ENCODE data around the gene GPR160. TPM values are rescaled to one million over a fixed set of nuclear protein-coding genes. Genes with fewer than 3 reads are reported as not detected.
"Not testable (repeated sequence)": the region's sequence is repeated elsewhere in the genome, so short reads cannot be mapped to it uniquely, and the experiment has no call there.

Gene GPR160
- polyA plus RNA-seq, 6 donors from 2014 or later: 49.4 to 92.1 (median 65.5) TPM

- Mint-ChIP-seq H3K4me3 (peak overlapping the region in 7 of 8 donors; percentile 23 to 78 (median 56)), H3K4me1 (peaks cover 48 to 50% (median 49%) of the 10 kb centered on the region in 3 donors)
These were observed 30.6 kb upstream of the GPR160 start for GRCh38 chr3:170007031-170007663.

DNA sequence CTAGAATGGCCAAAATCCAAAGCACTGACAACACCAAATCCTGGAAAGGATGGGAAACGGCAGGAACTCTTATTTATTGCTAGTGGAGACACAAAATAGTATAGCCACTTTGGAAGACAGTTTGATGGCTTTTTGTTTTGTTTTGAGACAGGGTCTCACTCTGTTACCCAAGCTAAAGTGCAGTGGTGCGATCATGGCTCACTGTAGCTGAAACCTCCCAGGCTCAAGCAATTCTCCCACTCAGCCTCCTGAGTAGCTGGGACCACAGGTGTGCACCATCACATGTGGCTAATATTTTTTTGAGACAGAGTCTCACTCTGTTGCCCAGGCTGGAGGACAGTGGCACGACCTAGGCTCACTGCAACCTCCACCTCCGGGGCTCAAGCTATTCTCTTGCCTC, 27.3 kb upstream of the GPR160 start:
- H3K4me3 Mint-ChIP-seq: no peak overlapping the region
- ATAC-seq (ENCODE audit: low read depth in 2 of 2) (no peak), DNase-seq (no peak)
- H3K9me3 Mint-ChIP-seq: peaks cover 0 to 4% (median 0%) of the 10 kb centered on the region in 7 donors
- peak overlapping the region in 2 of 6 donors; percentile 10 to 35 for H3K27ac Mint-ChIP-seq
- H3K36me3 Mint-ChIP-seq: peaks cover 0 to 7% of the 10 kb centered on the region in 2 donors
- peaks cover 21 to 26% (median 25%) of the 10 kb centered on the region in 3 donors for H3K4me1 Mint-ChIP-seq
- H3K27me3 Mint-ChIP-seq: no peaks in the 10 kb centered on the region

More at GRCh38 chr3:170007031-170007663, 30.6 kb upstream of the GPR160 start:
- Mint-ChIP-seq H3K27me3 (no peaks in the 10 kb centered on the region), H3K27ac (peak overlapping the region; percentile 0 to 94 (median 51)), H3K9me3 (peaks cover 0 to 4% (median 0%) of the 10 kb centered on the region in 7 donors), H3K36me3 (peaks cover 0 to 7% of the 10 kb centered on the region in 2 donors)
- ATAC-seq (ENCODE audit: low read depth in 2 of 2) (peak; percentile 68 to 69), DNase-seq (peak; percentile 32)

DNA sequence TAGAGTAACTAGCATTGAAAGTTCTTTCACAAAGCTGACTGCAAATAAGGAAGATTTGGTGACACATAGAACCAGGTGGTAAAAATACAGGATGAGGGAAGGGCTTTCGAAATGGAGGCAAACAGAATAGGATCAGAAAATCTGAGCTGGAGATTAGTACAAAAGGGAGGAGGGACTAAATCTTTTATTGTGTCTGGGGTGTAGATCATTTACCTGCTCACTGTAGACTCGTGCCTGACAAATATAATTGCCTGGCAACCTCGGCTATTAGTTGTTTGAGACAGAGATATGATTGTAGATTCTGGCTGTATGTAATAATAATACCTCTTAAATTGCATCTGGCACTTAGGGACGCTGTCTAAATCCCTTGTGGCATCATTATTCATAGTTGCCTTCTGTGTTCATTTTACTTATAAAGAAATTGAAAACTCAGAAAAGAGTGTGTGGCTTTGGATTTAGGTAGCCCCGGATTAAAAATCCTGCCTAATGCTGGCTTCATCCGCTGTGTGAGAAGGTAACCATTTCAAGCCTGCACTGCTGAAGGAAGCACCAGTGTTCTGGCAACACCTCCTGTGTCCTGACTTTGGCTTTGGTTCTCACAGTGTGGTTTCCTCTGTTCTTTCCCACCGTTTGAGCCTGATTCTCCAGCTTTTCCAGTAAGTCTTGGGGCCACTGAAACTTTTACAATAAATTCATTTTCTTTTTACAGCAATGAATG, 25.0 kb upstream of the GPR160 start:
- peak overlapping the region in 1 of 6 donors; percentile 1 for H3K27ac Mint-ChIP-seq
- H3K9me3 Mint-ChIP-seq: no peaks in the 10 kb centered on the region
- no peaks in the 10 kb centered on the region for H3K36me3 Mint-ChIP-seq

GRCh38 chr3:170016057-170016456, 21.7 kb upstream of the GPR160 start:
- no peak for ATAC-seq (ENCODE audit: low read depth in 2 of 2)

More for the DNA sequence above, 25.0 kb upstream of the GPR160 start:
- Mint-ChIP-seq H3K4me1 (peaks cover 3 to 9% (median 6%) of the 10 kb centered on the region in 3 donors), H3K4me3 (no peak overlapping the region), H3K27me3 (no peaks in the 10 kb centered on the region)
- DNase-seq: no peak
- no peak for ATAC-seq (ENCODE audit: low read depth in 2 of 2)

GRCh38 chr3:170019306-170019705, 18.5 kb upstream of the GPR160 start:
- H3K27ac Mint-ChIP-seq; ATAC-seq (ENCODE audit: low read depth in 2 of 2); H3K27me3 Mint-ChIP-seq; H3K4me3 Mint-ChIP-seq; H3K36me3 Mint-ChIP-seq; DNase-seq; H3K9me3 Mint-ChIP-seq; H3K4me1 Mint-ChIP-seq: not testable (repeated sequence)

More at GRCh38 chr3:170016057-170016456, 21.7 kb upstream of the GPR160 start:
- no peak for DNase-seq
- no peaks in the 10 kb centered on the region for H3K27me3 Mint-ChIP-seq
- H3K4me1 Mint-ChIP-seq: peaks cover 3 to 8% (median 6%) of the 10 kb centered on the region in 3 donors
- H3K4me3 Mint-ChIP-seq: no peak overlapping the region
- H3K36me3 Mint-ChIP-seq: no peaks in the 10 kb centered on the region
- no peaks in the 10 kb centered on the region for H3K9me3 Mint-ChIP-seq
- no peak overlapping the region for H3K27ac Mint-ChIP-seq

DNA sequence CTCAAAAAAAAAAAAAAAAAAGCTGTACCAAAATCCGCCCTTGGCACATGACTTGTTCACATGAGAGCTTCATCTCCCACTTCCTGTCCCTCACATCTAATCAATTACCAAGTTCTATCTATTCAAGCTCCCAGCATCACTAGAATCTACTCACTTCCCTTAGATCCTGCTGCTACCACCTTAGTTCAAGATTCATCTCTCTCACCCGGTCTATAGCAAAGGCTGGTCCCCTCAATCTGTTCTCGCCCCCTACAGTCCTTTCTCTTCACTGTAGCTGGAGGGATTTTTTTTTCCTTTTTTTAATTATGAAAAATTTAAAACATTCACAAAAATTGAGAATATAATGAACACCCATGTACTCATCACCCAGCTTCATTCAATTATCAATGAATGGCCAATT, 16.7 kb upstream of the GPR160 start:
- H3K4me1 Mint-ChIP-seq: peaks cover 4 to 10% (median 9%) of the 10 kb centered on the region in 3 donors
- no peaks in the 10 kb centered on the region for H3K36me3 Mint-ChIP-seq
- H3K4me3 Mint-ChIP-seq: no peak overlapping the region
- ATAC-seq (ENCODE audit: low read depth in 2 of 2) (peak; percentile 64 to 83), DNase-seq (peak; percentile 24)
- peak overlapping the region in 2 of 6 donors; percentile 11 to 45 for H3K27ac Mint-ChIP-seq
- no peaks in the 10 kb centered on the region for H3K9me3 Mint-ChIP-seq
- H3K27me3 Mint-ChIP-seq: no peaks in the 10 kb centered on the region

- no peaks in the 10 kb centered on the region for H3K9me3 Mint-ChIP-seq
- ATAC-seq (ENCODE audit: low read depth in 2 of 2) (no peak), DNase-seq (no peak)
- H3K27me3 Mint-ChIP-seq: no peaks in the 10 kb centered on the region
- no peak overlapping the region for H3K4me3 Mint-ChIP-seq
- no peaks in the 10 kb centered on the region for H3K36me3 Mint-ChIP-seq
- peak overlapping the region in 1 of 6 donors; percentile 46 for H3K27ac Mint-ChIP-seq
- peaks cover 4 to 10% (median 9%) of the 10 kb centered on the region in 3 donors for H3K4me1 Mint-ChIP-seq
These were observed 15.5 kb upstream of the GPR160 start for GRCh38 chr3:170022336-170022735.

GRCh38 chr3:170023165-170023564, 14.6 kb upstream of the GPR160 start:
- H3K9me3 Mint-ChIP-seq: peaks cover 0 to 3% (median 0%) of the 10 kb centered on the region in 7 donors
- H3K4me1 Mint-ChIP-seq: peaks cover 8 to 18% (median 15%) of the 10 kb centered on the region in 3 donors
- ATAC-seq (ENCODE audit: low read depth in 2 of 2): no peak
- no peaks in the 10 kb centered on the region for H3K27me3 Mint-ChIP-seq
- no peak for DNase-seq
- no peaks in the 10 kb centered on the region for H3K36me3 Mint-ChIP-seq
- no peak overlapping the region for H3K27ac Mint-ChIP-seq
- no peak overlapping the region for H3K4me3 Mint-ChIP-seq

DNA sequence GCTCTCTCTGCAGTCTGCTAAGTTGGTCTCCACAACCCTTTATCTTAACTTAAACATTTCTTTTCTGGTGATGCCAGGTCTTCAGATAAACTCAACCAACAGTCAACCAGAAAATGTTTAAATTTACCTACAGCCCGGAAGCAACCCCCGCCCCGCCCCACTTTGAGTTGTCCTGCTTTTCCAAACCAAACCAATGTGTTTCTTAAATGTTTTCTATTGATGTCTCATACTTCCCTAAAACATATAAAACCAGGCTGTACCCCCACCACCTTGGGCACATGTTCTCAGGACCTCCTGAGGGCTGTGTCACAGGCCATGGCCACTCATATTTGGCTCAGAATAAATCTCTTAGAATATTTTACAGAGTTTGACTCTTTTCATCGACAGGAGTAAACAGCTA, 13.2 kb upstream of the GPR160 start:
- Mint-ChIP-seq H3K4me1 (peaks cover 8 to 18% (median 15%) of the 10 kb centered on the region in 3 donors), H3K27me3 (no peaks in the 10 kb centered on the region), H3K36me3 (no peaks in the 10 kb centered on the region), H3K27ac (peak overlapping the region in 2 of 6 donors; percentile 60 to 70), H3K4me3 (no peak overlapping the region), H3K9me3 (peaks cover 0 to 3% (median 0%) of the 10 kb centered on the region in 7 donors)
- no peak for DNase-seq
- no peak for ATAC-seq (ENCODE audit: low read depth in 2 of 2)

- Mint-ChIP-seq H3K36me3 (no peaks in the 10 kb centered on the region), H3K27ac (peak overlapping the region in 3 of 6 donors; percentile 60 to 90 (median 76)), H3K27me3 (no peaks in the 10 kb centered on the region), H3K4me1 (peaks cover 4 to 11% (median 6%) of the 10 kb centered on the region in 3 donors), H3K4me3 (no peak overlapping the region), H3K9me3 (peaks cover 0 to 3% (median 0%) of the 10 kb centered on the region in 7 donors)
- ATAC-seq (ENCODE audit: low read depth in 2 of 2): peak in 1 of 2 donors; percentile 48
- no peak for DNase-seq
These were observed 10.3 kb upstream of the GPR160 start for GRCh38 chr3:170027233-170028102.

DNA sequence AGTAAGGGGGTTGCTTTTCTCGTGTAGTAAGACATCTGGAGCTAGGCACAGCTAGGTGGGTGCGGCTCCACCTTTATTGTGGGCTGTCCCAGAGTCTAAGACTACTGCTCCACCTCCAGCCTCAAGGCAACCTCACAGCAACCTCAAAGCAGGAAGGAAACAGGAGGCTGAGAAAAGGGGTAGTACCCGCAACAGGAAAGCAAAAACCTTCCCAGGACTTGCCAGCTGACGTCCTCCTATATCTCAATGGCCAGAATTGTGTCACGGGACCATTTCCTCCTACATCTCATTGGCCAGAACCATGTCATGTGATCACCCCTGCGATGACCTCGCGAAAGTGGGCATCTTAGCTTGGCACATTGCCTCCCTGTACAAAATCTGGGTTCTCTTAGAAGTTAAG, 4.3 kb upstream of the GPR160 start:
- Mint-ChIP-seq H3K27me3 (no peaks in the 10 kb centered on the region), H3K4me3 (peak overlapping the region in 4 of 8 donors; percentile 12 to 66 (median 36)), H3K36me3 (no peaks in the 10 kb centered on the region), H3K9me3 (peaks cover 0 to 2% (median 0%) of the 10 kb centered on the region in 7 donors), H3K4me1 (peaks cover under 1 to 23% (median 9%) of the 10 kb centered on the region in 3 donors), H3K27ac (peak overlapping the region in 3 of 6 donors; percentile 33 to 53 (median 36))
- no peak for DNase-seq
- peak; percentile 9 to 13 for ATAC-seq (ENCODE audit: low read depth in 2 of 2)

DNA sequence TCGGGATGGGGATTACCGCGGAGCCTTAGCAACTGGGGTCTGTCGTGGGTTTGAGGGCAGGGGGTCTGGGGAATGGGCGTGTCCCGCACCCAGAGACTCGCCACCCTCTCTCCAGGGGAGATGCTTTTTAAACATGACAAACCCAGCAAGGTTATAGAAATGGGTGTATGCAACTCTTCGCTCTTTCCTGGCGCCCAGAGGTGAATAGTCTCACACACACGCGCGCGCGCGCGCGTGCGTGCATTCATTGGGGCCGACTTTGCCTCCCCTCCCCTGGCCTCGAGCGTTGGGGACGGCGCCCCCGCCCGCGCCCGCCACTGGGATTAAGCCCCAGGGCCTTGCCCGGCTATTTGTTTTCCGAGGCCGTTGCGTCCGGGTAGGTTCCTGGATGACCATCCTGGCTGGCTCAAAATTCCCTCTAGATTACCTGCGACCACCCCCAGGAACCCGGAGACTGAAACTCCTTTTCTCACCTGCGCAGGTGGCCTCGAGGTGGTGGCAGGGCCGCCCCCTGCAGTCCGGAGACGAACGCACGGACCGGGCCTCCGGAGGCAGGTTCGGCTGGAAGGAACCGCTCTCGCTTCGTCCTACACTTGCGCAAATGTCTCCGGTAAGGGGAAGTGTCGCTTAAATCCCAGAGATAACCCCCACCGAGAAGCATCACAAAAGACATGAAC, 777 bp downstream of the GPR160 start:
- H3K4me1 Mint-ChIP-seq: peaks cover 28 to 35% (median 30%) of the 10 kb centered on the region in 3 donors
- H3K27ac Mint-ChIP-seq: peak overlapping the region; percentile 49 to 95 (median 84)
- peaks cover 0 to 1% (median 0%) of the 10 kb centered on the region in 7 donors for H3K9me3 Mint-ChIP-seq
- peak; percentile 49 to 51 for ATAC-seq (ENCODE audit: low read depth in 2 of 2)
- no peaks in the 10 kb centered on the region for H3K36me3 Mint-ChIP-seq
- peak overlapping the region; percentile 87 to 96 (median 94) for H3K4me3 Mint-ChIP-seq
- H3K27me3 Mint-ChIP-seq: no peaks in the 10 kb centered on the region
- peak; percentile 60 for DNase-seq

Data from naive B cell (primary cell).